ENCODE measurements around the gene YAF2.

GRCh38 chr12:42281844-42282243, 43.8 kb upstream of the YAF2 start:
- TF ChIP-seq CTCF (IDR thresholded peaks at IDR 0.05) (no peak), POLR2A (IDR thresholded peaks at IDR 0.05) (no peak)

All from body of pancreas (tissue), 4 donors.